Nephron progenitor cell (in vitro differentiated cells): ENCODE data around the gene MLXIP.

ENCODE experiments used
- DNase-seq: peaks from one replicate; pipeline ENCODE4 v3.0.0; 2021
- H3K27ac Mint-ChIP-seq: 2 replicates; pipeline ENCODE4 v1.8.0; 2021; ENCODE audit warnings: mild to moderate bottlenecking, moderate library complexity, mixed read lengths
- H3K27me3 Mint-ChIP-seq: 2 replicates; pipeline ENCODE4 v1.8.0; 2021; ENCODE audit warnings: mild to moderate bottlenecking, low read depth, mixed read lengths; ENCODE audit not compliant: poor library complexity
- H3K36me3 Mint-ChIP-seq: 2 replicates; pipeline ENCODE4 v1.8.0; 2021; ENCODE audit warnings: low read depth, mixed read lengths
- H3K4me1 Mint-ChIP-seq: 2 replicates; pipeline ENCODE4 v1.8.0; 2021; ENCODE audit warnings: mixed read lengths
- H3K4me3 Mint-ChIP-seq: 2 replicates; pipeline ENCODE4 v1.8.0; 2021; ENCODE audit warnings: mild to moderate bottlenecking, moderate library complexity, mixed read lengths
- H3K9me3 Mint-ChIP-seq: 2 replicates; pipeline ENCODE4 v1.8.0; 2021; ENCODE audit warnings: mild to moderate bottlenecking, moderate library complexity, mixed read lengths
- TF ChIP-seq, protein P1 (sequence below): fragments of 200-600 bp; sonication (generic); IDR thresholded peaks from 2 replicates; pipeline ENCODE4 v1.5.0; 2021; ENCODE audit warnings: antibody characterized with exemption

MLXIP gene

DNA sequence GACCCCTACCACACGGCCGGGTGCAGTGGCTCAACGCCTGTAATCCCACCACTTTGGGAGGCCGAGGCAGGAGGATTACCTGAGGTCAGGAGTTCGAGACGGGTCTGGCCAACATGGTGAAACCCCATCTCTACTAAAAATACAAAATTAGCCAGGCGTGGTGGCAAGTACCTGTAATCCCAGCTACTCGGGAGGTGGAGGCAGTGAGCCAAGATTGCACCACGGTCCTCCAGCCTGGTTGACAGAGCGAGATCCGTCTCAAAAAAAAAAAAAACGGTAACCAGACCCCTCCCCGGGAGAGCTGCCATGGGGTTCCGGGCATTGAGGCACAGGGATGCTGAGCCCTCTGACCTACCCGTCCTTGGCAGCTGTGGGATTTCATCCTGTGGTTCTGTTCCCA, 35.1 kb upstream of the MLXIP start:
- no peaks in the 10 kb centered on the region for H3K27me3 Mint-ChIP-seq
- no peak overlapping the region for H3K27ac Mint-ChIP-seq

DNA sequence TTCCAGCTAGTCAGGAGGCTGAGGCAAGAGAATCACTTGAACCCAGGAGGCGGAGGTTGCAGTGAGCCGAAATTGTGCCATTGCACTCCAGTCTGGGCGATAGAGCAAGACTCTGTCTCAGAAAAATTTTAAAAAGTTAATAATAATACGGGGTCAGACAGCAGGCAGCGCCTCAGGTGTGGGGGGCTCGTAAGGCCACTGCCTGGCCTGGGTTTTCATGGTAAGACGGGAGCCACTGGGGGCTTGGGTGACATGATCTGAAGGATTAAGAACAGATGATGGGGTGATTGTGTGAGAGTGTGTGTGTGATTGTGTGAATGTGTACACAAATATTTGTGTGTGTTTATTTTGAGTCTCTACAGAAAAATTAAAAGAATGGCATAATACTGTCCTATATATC, 33.3 kb upstream of the MLXIP start:
- Mint-ChIP-seq H3K9me3 (no peaks in the 10 kb centered on the region), H3K27me3 (no peaks in the 10 kb centered on the region), H3K36me3 (peaks cover 68% of the 10 kb centered on the region), H3K4me3 (no peak overlapping the region), H3K27ac (no peak overlapping the region), H3K4me1 (peaks cover 6% of the 10 kb centered on the region)
- DNase-seq = no peak
- TF ChIP-seq, protein P1, sequence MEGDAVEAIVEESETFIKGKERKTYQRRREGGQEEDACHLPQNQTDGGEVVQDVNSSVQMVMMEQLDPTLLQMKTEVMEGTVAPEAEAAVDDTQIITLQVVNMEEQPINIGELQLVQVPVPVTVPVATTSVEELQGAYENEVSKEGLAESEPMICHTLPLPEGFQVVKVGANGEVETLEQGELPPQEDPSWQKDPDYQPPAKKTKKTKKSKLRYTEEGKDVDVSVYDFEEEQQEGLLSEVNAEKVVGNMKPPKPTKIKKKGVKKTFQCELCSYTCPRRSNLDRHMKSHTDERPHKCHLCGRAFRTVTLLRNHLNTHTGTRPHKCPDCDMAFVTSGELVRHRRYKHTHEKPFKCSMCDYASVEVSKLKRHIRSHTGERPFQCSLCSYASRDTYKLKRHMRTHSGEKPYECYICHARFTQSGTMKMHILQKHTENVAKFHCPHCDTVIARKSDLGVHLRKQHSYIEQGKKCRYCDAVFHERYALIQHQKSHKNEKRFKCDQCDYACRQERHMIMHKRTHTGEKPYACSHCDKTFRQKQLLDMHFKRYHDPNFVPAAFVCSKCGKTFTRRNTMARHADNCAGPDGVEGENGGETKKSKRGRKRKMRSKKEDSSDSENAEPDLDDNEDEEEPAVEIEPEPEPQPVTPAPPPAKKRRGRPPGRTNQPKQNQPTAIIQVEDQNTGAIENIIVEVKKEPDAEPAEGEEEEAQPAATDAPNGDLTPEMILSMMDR = no peak

More for the DNA sequence above, 35.1 kb upstream of the MLXIP start:
- TF ChIP-seq, protein P1 = no peak
- peaks cover 6% of the 10 kb centered on the region for H3K4me1 Mint-ChIP-seq
- no peak for DNase-seq
- H3K36me3 Mint-ChIP-seq = peaks cover 69% of the 10 kb centered on the region
- H3K9me3 Mint-ChIP-seq = no peaks in the 10 kb centered on the region
- H3K4me3 Mint-ChIP-seq = no peak overlapping the region

DNA sequence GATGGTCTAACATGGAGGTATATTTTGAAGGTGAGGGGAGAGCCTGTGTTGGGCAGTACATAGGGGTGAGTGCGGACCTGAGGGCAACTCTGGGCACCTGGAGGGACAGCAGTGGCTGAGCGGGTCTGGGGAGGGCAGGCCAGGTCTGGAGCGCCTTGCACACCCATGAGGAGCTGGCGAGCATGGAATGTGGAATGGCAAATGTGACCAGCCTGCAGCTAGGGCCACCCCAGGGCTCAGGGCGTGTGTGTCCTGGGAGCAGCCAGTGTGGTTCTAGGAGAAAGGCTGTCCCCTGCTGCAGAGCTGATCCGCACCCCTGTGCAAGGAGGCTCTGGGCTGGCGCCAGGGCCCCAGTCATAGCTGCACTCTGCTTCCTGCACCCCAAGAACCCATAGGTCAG, 32.4 kb upstream of the MLXIP start:
- H3K4me1 Mint-ChIP-seq = peaks cover 6% of the 10 kb centered on the region
- peaks cover 59% of the 10 kb centered on the region for H3K36me3 Mint-ChIP-seq
- TF ChIP-seq, protein P1 = no peak
- no peak for DNase-seq
- H3K9me3 Mint-ChIP-seq = no peaks in the 10 kb centered on the region
- no peaks in the 10 kb centered on the region for H3K27me3 Mint-ChIP-seq
- H3K27ac Mint-ChIP-seq = peak overlapping the region; percentile 36
- no peak overlapping the region for H3K4me3 Mint-ChIP-seq

DNA sequence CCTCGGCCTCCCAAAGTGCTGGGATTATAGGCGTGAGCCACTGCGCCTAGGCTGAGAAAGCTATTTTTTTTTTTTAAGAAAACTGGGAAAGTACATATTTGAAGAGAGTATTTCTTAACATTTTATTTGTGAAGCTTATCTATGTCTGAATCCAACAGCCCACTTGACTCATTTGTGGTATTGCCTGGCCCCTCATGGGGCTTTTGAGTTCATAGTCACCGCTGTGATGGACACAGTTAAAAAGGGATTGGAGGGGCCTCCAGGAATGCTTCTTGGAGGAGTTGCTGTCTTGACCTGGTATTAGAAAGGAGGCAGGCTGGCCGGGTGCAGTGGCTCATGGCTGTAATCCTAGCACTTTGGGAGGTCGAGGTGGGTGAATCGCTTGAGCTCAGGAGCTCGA, 30.4 kb upstream of the MLXIP start:
- Mint-ChIP-seq H3K9me3 (no peaks in the 10 kb centered on the region), H3K4me3 (no peak overlapping the region), H3K27ac (peak overlapping the region; percentile 75)

DNA sequence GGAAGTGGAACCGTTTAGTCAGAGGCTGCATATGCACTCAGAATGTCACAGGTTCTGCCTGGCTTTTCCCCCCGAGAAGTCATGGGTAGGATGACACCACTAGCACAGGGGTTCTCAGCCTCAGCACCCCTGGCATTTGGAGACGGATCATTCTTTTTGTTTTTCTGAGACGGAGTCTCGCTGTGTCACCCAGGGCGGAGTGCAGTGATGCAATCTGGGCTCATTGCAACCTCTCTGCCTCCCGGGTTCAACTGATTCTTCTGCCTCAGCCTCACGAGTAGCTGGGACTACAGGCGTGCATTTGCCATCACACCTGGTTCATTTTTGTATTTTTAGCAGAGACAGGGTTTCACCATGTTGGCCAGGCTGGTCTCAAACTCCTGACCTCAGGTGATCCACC, 28.7 kb upstream of the MLXIP start:
- H3K36me3 Mint-ChIP-seq = peaks cover 47% of the 10 kb centered on the region
- TF ChIP-seq, protein P1 = no peak
- H3K4me1 Mint-ChIP-seq = peaks cover 6% of the 10 kb centered on the region
- no peak for DNase-seq
- no peak overlapping the region for H3K27ac Mint-ChIP-seq
- H3K27me3 Mint-ChIP-seq = no peaks in the 10 kb centered on the region
- H3K9me3 Mint-ChIP-seq = no peaks in the 10 kb centered on the region
- H3K4me3 Mint-ChIP-seq = no peak overlapping the region

More for the DNA sequence above, 30.4 kb upstream of the MLXIP start:
- TF ChIP-seq, protein P1 = no peak
- no peak for DNase-seq
- Mint-ChIP-seq H3K27me3 (no peaks in the 10 kb centered on the region), H3K36me3 (peaks cover 48% of the 10 kb centered on the region), H3K4me1 (peaks cover under 1% of the 10 kb centered on the region)

DNA sequence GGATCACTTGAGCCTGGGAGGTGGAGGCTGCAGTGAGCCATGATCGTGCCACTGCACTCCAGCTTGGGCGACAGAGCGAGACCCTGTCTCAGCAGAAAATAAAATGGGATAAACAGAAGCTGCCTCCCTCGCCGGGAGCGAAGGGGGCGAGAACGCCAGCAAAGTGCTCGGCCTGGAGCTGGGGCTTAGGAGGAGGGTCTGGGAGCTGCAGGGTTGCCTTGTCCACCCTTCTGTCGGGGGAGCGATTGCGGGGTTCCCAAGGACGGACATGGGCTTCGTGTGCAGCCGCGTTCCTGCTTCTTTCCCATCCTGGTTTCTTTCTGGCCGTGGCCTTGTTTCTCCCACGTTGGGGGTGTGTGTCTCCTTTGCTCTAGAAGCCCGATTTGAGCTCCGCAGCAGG, 27.9 kb upstream of the MLXIP start:
- H3K9me3 Mint-ChIP-seq = no peaks in the 10 kb centered on the region
- H3K4me3 Mint-ChIP-seq = no peak overlapping the region
- peak overlapping the region; percentile 68 for H3K27ac Mint-ChIP-seq
- no peaks in the 10 kb centered on the region for H3K27me3 Mint-ChIP-seq
- TF ChIP-seq, protein P1 = no peak
- DNase-seq = no peak
- H3K4me1 Mint-ChIP-seq = peaks cover 7% of the 10 kb centered on the region
- H3K36me3 Mint-ChIP-seq = peaks cover 45% of the 10 kb centered on the region
